A549 (cell line): ENCODE results near the gene ZBTB25. TPM values are rescaled to one million over a fixed set of nuclear protein-coding genes. Genes with fewer than 3 reads are reported as not detected.

Experiments
- ATAC-seq, 2 experiments: fragments of 200-7000 bp in 1 of 2; fragments of >200 bp in 1 of 2; cut with Nextera tagmentation in 1 of 2; cut with Tn5 transposase in 1 of 2; 3 replicates each; pipeline versions ENCODE4 v1.8.0 to v1.9.1; 2018 to 2020; ENCODE audit warnings: mild to moderate bottlenecking in 1 of 2, moderate library complexity in 1 of 2
- CTCF ChIA-PET: fragments of 300-600 bp; sonication (Branson Sonifier 250); formaldehyde crosslinking; extraction: SDS; loops from one replicate; lab custom pipeline; 2021; ENCODE audit warnings: antibody characterized with exemption, inconsistent platforms; lab: Yijun Ruan, JAX
- POLR2A ChIA-PET: fragments of 350-600 bp; formaldehyde crosslinking; extraction: SDS; loops from one replicate; lab custom pipeline; 2021; ENCODE audit warnings: antibody characterized with exemption, inconsistent platforms; lab: Yijun Ruan, JAX
- DNase-seq, 2 experiments: peaks; one replicate each; pipeline versions ENCODE4 v3.0.0 to v3.0.0-alpha.2; 2011 to 2016; ENCODE audit warnings: low read depth in 1 of 2, low spot score in 1 of 2
- FAIRE-seq: peaks from 2 replicates; lab custom pipeline; 2011; peaks lifted over from hg19 to GRCh38; lab: Jason Lieb, UNC
- H3K27ac ChIP-seq, 2 experiments: fragments of >200 bp; sonication (Bioruptor Twin); formaldehyde crosslinking; 3 replicates each; pipeline ENCODE4 v1.5.1; 2016 to 2017
- H3K4me1 ChIP-seq: fragments of >200 bp; sonication (Bioruptor Twin); formaldehyde crosslinking; 3 replicates; pipeline ENCODE4 v1.6.1; 2016
- H3K4me2 ChIP-seq: fragments of >200 bp; sonication (Bioruptor Twin); formaldehyde crosslinking; 3 replicates; pipeline ENCODE4 v1.6.1; 2016
- H3K4me3 ChIP-seq: fragments of >200 bp; sonication (Bioruptor Twin); formaldehyde crosslinking; 3 replicates; pipeline ENCODE4 v1.5.1; 2016
- H3K9me3 ChIP-seq: fragments of >200 bp; sonication (Bioruptor Twin); formaldehyde crosslinking; 3 replicates; pipeline ENCODE4 v1.6.1; 2016
- BCL3 ChIP-seq: fragments of >200 bp; sonication (Bioruptor Twin); formaldehyde crosslinking; IDR thresholded peaks from 3 replicates; pipeline ENCODE4 v1.6.1; 2016
- CBX2 ChIP-seq: fragments of 200-600 bp; sonication (generic); IDR thresholded peaks from 2 replicates; pipeline ENCODE4 v1.6.1; 2016; ENCODE audit warnings: low read depth, mild to moderate bottlenecking, borderline replicate concordance
- CEBPB ChIP-seq, 2 experiments: fragments of >200 bp in 1 of 2; sonication (Bioruptor Twin) in 1 of 2; formaldehyde crosslinking in 1 of 2; IDR thresholded peaks; 2 replicates each; pipeline ENCODE4 v1.6.1; 2012 to 2016
- CHD2 ChIP-seq: fragments of 150-350 bp; IDR thresholded peaks from 2 replicates; pipeline ENCODE4 v1.6.1; 2014; ENCODE audit warnings: low read length; ENCODE audit not compliant: partially characterized antibody
- E2F6 ChIP-seq: IDR thresholded peaks from 2 replicates; pipeline ENCODE4 v1.6.1; 2012; ENCODE audit warnings: low read depth, borderline replicate concordance
- EHMT2 ChIP-seq: fragments of 200-600 bp; sonication (generic); IDR thresholded peaks from 2 replicates; pipeline ENCODE4 v1.6.1; 2016; ENCODE audit warnings: antibody characterized with exemption, low read depth, mild to moderate bottlenecking, moderate library complexity
- ESRRA ChIP-seq: fragments of 150-350 bp; IDR thresholded peaks from 2 replicates; pipeline ENCODE4 v1.6.1; 2014; ENCODE audit warnings: mild to moderate bottlenecking, low read length, borderline replicate concordance
- FOSB ChIP-seq: fragments of 250-450 bp; sonication (Bioruptor Pico); IDR thresholded peaks from 2 replicates; pipeline ENCODE4 v1.5.0; 2020; ENCODE audit warnings: mild to moderate bottlenecking, moderate library complexity
- HEYL ChIP-seq: fragments of 250-450 bp; sonication (Bioruptor Pico); IDR thresholded peaks from 2 replicates; pipeline ENCODE4 v1.8.0; 2021; ENCODE audit warnings: mild to moderate bottlenecking, moderate library complexity
- HOXA7 ChIP-seq: fragments of 250-450 bp; sonication (Bioruptor Pico); IDR thresholded peaks from 2 replicates; pipeline ENCODE4 v1.5.0; 2020; ENCODE audit warnings: mild to moderate bottlenecking, moderate library complexity
- JUN ChIP-seq, 2 experiments: fragments of >200 bp; sonication (Bioruptor Twin); formaldehyde crosslinking; IDR thresholded peaks; 2 replicates in 1 of 2; 3 replicates in 1 of 2; pipeline ENCODE4 v1.6.1; 2016 to 2017
- MAZ ChIP-seq: fragments of 150-350 bp; IDR thresholded peaks from 2 replicates; pipeline ENCODE4 v1.6.1; 2014; ENCODE audit warnings: antibody characterized with exemption, low read depth, low read length, borderline replicate concordance
- MYC ChIP-seq: IDR thresholded peaks from 2 replicates; pipeline ENCODE4 v1.6.1; 2012; ENCODE audit warnings: mild to moderate bottlenecking, inconsistent platforms, low read length, improper control_type of control experiment, borderline replicate concordance
- PHF8 ChIP-seq: fragments of 200-600 bp; sonication (generic); IDR thresholded peaks from 2 replicates; pipeline ENCODE4 v1.6.1; 2016; ENCODE audit warnings: low read depth, mild to moderate bottlenecking, antibody characterized with exemption, moderate library complexity, borderline replicate concordance
- POLR2A ChIP-seq: IDR thresholded peaks from 2 replicates; pipeline ENCODE4 v1.6.1; 2012; ENCODE audit warnings: mild to moderate bottlenecking, low read length
- POLR2AphosphoS2 ChIP-seq: conservative IDR thresholded peaks from 2 replicates; pipeline ENCODE4 v1.6.1; 2012; ENCODE audit warnings: low read length, improper control_type of control experiment, inconsistent platforms
- RFX5 ChIP-seq: fragments of 450-650 bp; IDR thresholded peaks from 2 replicates; pipeline ENCODE4 v1.7.1; 2014; ENCODE audit warnings: antibody characterized with exemption, mild to moderate bottlenecking, moderate library complexity
- RNF2 ChIP-seq: fragments of 200-600 bp; sonication (generic); IDR thresholded peaks from 2 replicates; pipeline ENCODE4 v1.6.1; 2016; ENCODE audit warnings: low read depth, mild to moderate bottlenecking, antibody characterized with exemption, moderate library complexity, borderline replicate concordance
- SREBF2 ChIP-seq: fragments of 450-650 bp; IDR thresholded peaks from 2 replicates; pipeline ENCODE4 v1.6.1; 2014; ENCODE audit warnings: mild to moderate bottlenecking, moderate library complexity
- TFCP2L1 ChIP-seq: fragments of 250-450 bp; sonication (Bioruptor Pico); IDR thresholded peaks from 2 replicates; pipeline ENCODE4 v1.5.0; 2021; ENCODE audit warnings: mild to moderate bottlenecking
- WGBS: methylation state at CpG from one replicate; pipeline ENCODE4 v1.1.6; 2017; ENCODE audit errors: missing lambda C conversion rate; 5-methylcytosine and 5-hydroxymethylcytosine counted together
- polyA plus RNA-seq, 4 experiments: library from polyadenylated mRNA; depleted of rRNA in 3 of 4; stranded (reverse); fragments of >200 nt; fragmentation: RNase III in 1 of 4; extraction: RNeasy Plus Mini Kit Qiagen cat#74134 plus additional on column Dnase treatment in 1 of 4; gene quantifications; 2 replicates in 3 of 4; 3 replicates in 1 of 4; pipeline ENCODE4 v1.2.3, GENCODE V29; 2011 to 2017

The ZBTB25 gene
- polyA plus RNA-seq, 2 of the 4 experiments (the other 2 are of a cell fraction): 5.4 to 15.0 TPM

- TF ChIP-seq EHMT2 (no peak), TFCP2L1 (CRISPR knock-in tag) (no peak)
- Histone ChIP-seq H3K4me1 (peaks cover 43% of the 10 kb centered on the region), H3K27ac (peak overlapping the region; percentile 96 to 97), H3K4me2 (peak overlapping the region; percentile 87), H3K4me3 (peak overlapping the region; percentile 76), H3K9me3 (no peaks in the 10 kb centered on the region)
- WGBS: 19% methylated on average over 6 of the region's 6 CpGs
- FAIRE-seq (no peak), DNase-seq (no peak), ATAC-seq (no peak)
- ChIA-PET POLR2A (no interaction called here), CTCF (interaction anchor here (0.8 to 2.4 kb wide), 6 partner anchors 9 to 134 kb away, joined by 3 to 13 read pairs (median 6); partner anchors contain the start of gene HSPA2)
These were observed 1.2 kb downstream of the ZBTB25 start for GRCh38 chr14:64502456-64502855.

- FAIRE-seq (no peak), ATAC-seq (no peak), DNase-seq (peak in 1 of 2 experiments; percentile 53)
- Histone ChIP-seq H3K27ac (peak overlapping the region; percentile 96 to 97), H3K4me2 (peak overlapping the region; percentile 87), H3K9me3 (no peaks in the 10 kb centered on the region), H3K4me3 (peak overlapping the region; percentile 76), H3K4me1 (peaks cover 35% of the 10 kb centered on the region)
- CTCF ChIA-PET: interaction anchor here (0.6 to 2.4 kb wide), 6 partner anchors 9 to 150 kb away, joined by 3 to 13 read pairs (median 6); no protein-coding TSS in a partner anchor
- no peak for TF ChIP-seq POLR2AphosphoS2
- peak; percentile 83 to 92; a peak in 3 of 4 replicates for TF ChIP-seq CEBPB (IDR thresholded peaks at IDR 0.05)
- 28% methylated on average over 8 of the region's 8 CpGs for WGBS
- POLR2A ChIA-PET: no interaction called here
These were observed 2.0 kb downstream of the ZBTB25 start for GRCh38 chr14:64501411-64502171.

- Histone ChIP-seq H3K27ac (no peak overlapping the region; a peak in 1 of 6 replicates), H3K9me3 (no peaks in the 10 kb centered on the region), H3K4me1 (peaks cover 30% of the 10 kb centered on the region), H3K4me2 (peak overlapping the region; percentile 87), H3K4me3 (no peak overlapping the region)
- WGBS: 100% methylated on average over 1 of the region's 1 CpG
- ATAC-seq (no peak), FAIRE-seq (no peak), DNase-seq (no peak)
- ChIA-PET CTCF (interaction anchor here (0.6 kb wide), 1 partner anchor 36 kb away, joined by 3 read pairs; no protein-coding TSS in a partner anchor), POLR2A (no interaction called here)
- TF ChIP-seq MAZ (no peak), CHD2 (no peak), HEYL (no peak), JUN (IDR thresholded peaks at IDR 0.05) (no peak), E2F6 (no peak), CEBPB (IDR thresholded peaks at IDR 0.05) (no peak), ESRRA (no peak), PHF8 (no peak), FOSB (CRISPR knock-in tag) (no peak), POLR2A (no peak), EHMT2 (no peak), RFX5 (no peak), RNF2 (no peak), CBX2 (no peak), SREBF2 (no peak), HOXA7 (CRISPR knock-in tag) (no peak), POLR2AphosphoS2 (no peak), BCL3 (no peak), MYC (no peak)
These were observed 3.5 kb downstream of the ZBTB25 start for GRCh38 chr14:64500088-64500487.
